Heart left ventricle (tissue), 16 donors: ENCODE results near the gene MRPL49. TPM values are rescaled to one million over a fixed set of nuclear protein-coding genes. Genes with fewer than 3 reads are reported as not detected.

Source experiments
- ATAC-seq, 4 donors: fragments of 200-7000 bp; cut with Tn5 transposase; one replicate each; pipeline ENCODE4 v1.9.1; 2020 to 2022; ENCODE audit warnings: moderate library complexity in 4 of 4, mild to moderate bottlenecking in 3 of 4, moderate number of reproducible peaks in 1 of 4
- DNase-seq, 5 donors: peaks; one replicate each; pipeline ENCODE4 v3.0.0-alpha.2; 2020
- H3K27ac ChIP-seq, 12 donors: fragments of 200-600 bp; sonication (generic) in 4 of 12; one replicate each; pipeline versions ENCODE4 v1.5.0 to v1.8.0; 2016 to 2022; ENCODE audit warnings: mild to moderate bottlenecking in 2 of 12
- H3K27me3 ChIP-seq, 9 donors: fragments of 200-600 bp; sonication (generic) in 2 of 9; one replicate each; pipeline versions ENCODE4 v1.5.1 to v1.8.0; 2016 to 2022; ENCODE audit warnings: mild to moderate bottlenecking in 3 of 9
- H3K36me3 ChIP-seq, 9 donors: fragments of 200-600 bp; sonication (generic) in 2 of 9; one replicate each; pipeline versions ENCODE4 v1.5.0 to v1.8.0; 2018 to 2022; ENCODE audit warnings: mild to moderate bottlenecking in 2 of 9
- H3K4me1 ChIP-seq, 12 donors: fragments of 200-600 bp; sonication (generic) in 4 of 12; one replicate each; pipeline versions ENCODE4 v1.5.0 to v1.8.0; 2016 to 2022; ENCODE audit warnings: mild to moderate bottlenecking in 3 of 12
- H3K4me3 ChIP-seq, 12 donors: fragments of 200-600 bp; sonication (generic) in 4 of 12; one replicate each; pipeline versions ENCODE4 v1.5.0 to v1.8.0; 2017 to 2022; ENCODE audit warnings: mild to moderate bottlenecking in 9 of 12, moderate library complexity in 4 of 12
- H3K9me3 ChIP-seq, 12 donors: fragments of 200-600 bp; sonication (generic) in 4 of 12; one replicate each; pipeline versions ENCODE4 v1.5.0 to v1.8.0; 2016 to 2022; ENCODE audit warnings: mild to moderate bottlenecking in 1 of 12
- POLR2A ChIP-seq, 2 donors: fragments of 450-650 bp; IDR thresholded peaks; one replicate each; pipeline ENCODE4 v1.6.1; 2017; ENCODE audit warnings: antibody characterized with exemption in 2 of 2, mild to moderate bottlenecking in 2 of 2, moderate library complexity in 2 of 2
- WGBS, 4 donors: extraction: QIAGEN DNeasy Blood & Tissue Kit in 2 of 4; methylation state at CpG; one replicate each; pipeline versions ENCODE4 v1.1.5 to v1.1.7; 2013 to 2018; 5-methylcytosine and 5-hydroxymethylcytosine counted together
- intact Hi-C, 10 donors: fragments of 100-400 bp; cut with DNase I; formaldehyde crosslinking; loops; one replicate each; pipeline versions ENCODE4 v1.11.1 to v1.14.2; 2022
- polyA plus RNA-seq, 2 donors: library from polyadenylated mRNA; stranded (reverse); fragments of 200-250 nt; gene quantifications; one replicate each; pipeline ENCODE4 v1.2.3, GENCODE V29; 2013
- total RNA-seq, 9 donors: library from RNA; depleted of rRNA in 2 of 9; stranded (reverse); fragments of >200 nt in 2 of 9; fragmentation: NEBNext Ultra II Directional in 3 of 9; extraction: Animal tissue kit (Norgen Biotek cat#: 25700) in 3 of 9; gene quantifications; one replicate each; pipeline versions ENCODE4 v1.1.0 to v1.2.4, GENCODE V29; 2016 to 2023
- TF ChIP-seq, protein P1 (sequence below), 12 donors: fragments of 200-600 bp; sonication (generic) in 4 of 12; IDR thresholded peaks; one replicate each; pipeline versions ENCODE4 v1.5.0 to v1.8.0; 2018 to 2022; ENCODE audit warnings: antibody characterized with exemption in 12 of 12, mild to moderate bottlenecking in 5 of 12
- donor health status: ischemic (EF 13 %, LVEDD 7.1; RV severe dilation, severe dysfunction).
- donor health status: healthy with polysubstance abuse.
- donor health status: DM: no; HTN: yes; CAD: no.
- donor health status: DM: no; HTN: no; CAD: no.
- donor health status: ischemic (EF 25% LVEDD 6.9; RV normal size, moderate dysfunction).
- donor health status: ischemic (EF 25% LVEDD 5.7; RV mildly dilated, moderate dysfunction).
- donor health status: healthy.
- donor health status: DM: yes; HTN: yes; CAD: no.
- donor health status: ischemic (EF 35%, LVEDD 5.7; RV mildly dilated, moderate dysfunction).
- donor health status: nonischemic (EF 11% LVEDD 7.7; RV severe dilation, severe dysfunction).
- donor health status: DM: yes; HTN: yes; CAD: no.
- donor health status: PGD.
- donor health status: ischemic (EF 29% LVEDD 5.4; RV normal size, mild dysfunction).
- donor health status: nonischemic (EF 23%, LVEDD 6.1; RV moderate dilation, normal function).

MRPL49 gene
- total and polyA plus RNA-seq, 11 donors = 13.7 to 66.6 (median 42.1) TPM

DNA sequence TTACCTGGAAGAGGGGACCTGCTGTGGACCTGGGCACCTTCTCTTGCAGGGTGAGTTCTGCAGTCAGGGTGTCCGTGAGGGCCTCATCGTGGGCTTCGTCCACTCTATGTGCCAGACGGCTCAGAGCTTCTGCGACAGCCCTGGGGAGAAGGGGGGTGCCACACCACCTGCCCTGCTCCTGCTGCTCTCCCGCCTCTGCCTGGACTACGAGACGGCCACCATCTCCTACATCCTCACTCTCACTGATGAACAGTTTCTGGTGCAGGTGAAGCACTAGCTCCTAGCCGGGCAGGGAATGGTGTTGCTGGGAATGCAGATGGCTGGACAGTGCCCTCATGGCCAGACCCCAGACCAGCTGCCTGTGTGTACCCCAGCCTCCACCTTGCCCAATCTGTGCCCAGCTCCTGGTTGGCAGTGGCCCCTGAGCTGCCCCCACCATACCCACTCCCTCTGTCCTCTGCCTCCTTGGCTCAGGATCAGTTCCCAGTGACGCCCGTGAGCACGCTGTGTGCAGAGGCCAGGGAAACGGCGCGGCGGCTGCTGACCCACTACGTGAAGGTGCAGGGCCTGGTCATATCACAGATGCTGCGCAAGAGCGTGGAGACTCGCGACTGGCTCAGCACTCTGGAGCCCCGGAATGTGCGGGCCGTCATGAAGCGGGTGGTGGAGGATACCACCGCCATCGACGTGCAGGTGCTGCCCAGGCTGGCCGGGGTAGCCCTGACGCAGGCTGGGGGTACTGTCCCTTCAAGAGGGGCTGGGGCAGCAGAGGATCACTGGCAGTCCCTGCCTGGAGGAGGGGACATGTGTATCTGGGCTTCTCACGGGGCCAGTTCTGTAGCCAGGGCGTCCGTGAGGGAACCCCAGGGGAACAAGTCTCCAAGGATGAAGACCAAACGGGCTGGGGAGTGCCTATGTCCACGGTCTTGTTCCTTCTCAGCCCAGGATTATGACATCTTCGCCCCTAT lies 12.6 kb upstream of the MRPL49 start:
- 83 to 89% (median 86%) methylated on average over 22 to 36 of the region's 36 CpGs for WGBS, 4 donors
- H3K4me1 ChIP-seq = peaks cover 0 to 55% (median 36%) of the 10 kb centered on the region in 12 donors
- peaks cover 0 to 38% (median 28%) of the 10 kb centered on the region in 9 donors for H3K36me3 ChIP-seq
- ATAC-seq (no peak), DNase-seq (peak in 1 of 5 donors; percentile 14)
- no peak overlapping the region for H3K4me3 ChIP-seq
- no peak for TF ChIP-seq POLR2A (IDR thresholded peaks at IDR 0.05)
- TF ChIP-seq, protein P1, sequence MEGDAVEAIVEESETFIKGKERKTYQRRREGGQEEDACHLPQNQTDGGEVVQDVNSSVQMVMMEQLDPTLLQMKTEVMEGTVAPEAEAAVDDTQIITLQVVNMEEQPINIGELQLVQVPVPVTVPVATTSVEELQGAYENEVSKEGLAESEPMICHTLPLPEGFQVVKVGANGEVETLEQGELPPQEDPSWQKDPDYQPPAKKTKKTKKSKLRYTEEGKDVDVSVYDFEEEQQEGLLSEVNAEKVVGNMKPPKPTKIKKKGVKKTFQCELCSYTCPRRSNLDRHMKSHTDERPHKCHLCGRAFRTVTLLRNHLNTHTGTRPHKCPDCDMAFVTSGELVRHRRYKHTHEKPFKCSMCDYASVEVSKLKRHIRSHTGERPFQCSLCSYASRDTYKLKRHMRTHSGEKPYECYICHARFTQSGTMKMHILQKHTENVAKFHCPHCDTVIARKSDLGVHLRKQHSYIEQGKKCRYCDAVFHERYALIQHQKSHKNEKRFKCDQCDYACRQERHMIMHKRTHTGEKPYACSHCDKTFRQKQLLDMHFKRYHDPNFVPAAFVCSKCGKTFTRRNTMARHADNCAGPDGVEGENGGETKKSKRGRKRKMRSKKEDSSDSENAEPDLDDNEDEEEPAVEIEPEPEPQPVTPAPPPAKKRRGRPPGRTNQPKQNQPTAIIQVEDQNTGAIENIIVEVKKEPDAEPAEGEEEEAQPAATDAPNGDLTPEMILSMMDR (IDR thresholded peaks at IDR 0.05) = no peak
- intact Hi-C loops = loop anchor here in 9 of 10 donors (2.0 to 10.0 kb wide), 12 partner anchors 69 to 418 kb away; partner anchors contain the start of genes CAPN1 (in 5 of the 9), ARL2 (in 2 of the 9), CDC42BPG (in 2 of the 9) and ATG2A (in 1 of the 9)
- no peak overlapping the region for H3K27ac ChIP-seq
- H3K9me3 ChIP-seq = no peaks in the 10 kb centered on the region
- H3K27me3 ChIP-seq = peaks cover 0 to 5% (median 0%) of the 10 kb centered on the region in 9 donors

DNA sequence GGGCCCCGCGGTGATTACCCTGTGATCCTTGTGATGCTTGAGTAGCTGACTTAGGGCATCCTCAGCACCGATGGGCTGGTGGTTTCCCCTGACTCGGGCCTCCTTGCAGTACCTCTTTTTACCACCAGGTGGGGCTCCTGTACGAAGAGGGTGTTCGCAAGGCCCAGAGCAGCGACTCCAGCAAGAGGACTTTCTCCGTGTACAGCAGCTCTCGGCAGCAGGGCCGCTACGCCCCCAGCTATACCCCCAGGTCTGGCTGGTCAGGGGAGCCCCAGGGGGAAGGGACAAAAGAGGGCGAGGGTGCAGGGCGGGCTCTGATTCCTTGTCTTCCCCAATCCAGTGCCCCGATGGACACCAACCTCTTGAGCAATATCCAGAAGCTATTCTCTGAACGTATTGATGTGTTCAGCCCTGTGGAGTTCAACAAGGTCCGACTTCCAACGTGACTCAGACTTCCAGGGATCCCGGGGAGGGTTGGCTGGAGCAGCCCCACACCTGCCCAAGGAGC lies 11.7 kb upstream of the MRPL49 start:
- Histone ChIP-seq H3K9me3 (no peaks in the 10 kb centered on the region), H3K27ac (peak overlapping the region in 10 of 12 donors; percentile 31 to 86 (median 66)), H3K27me3 (peaks cover 0 to 5% (median 0%) of the 10 kb centered on the region in 9 donors), H3K36me3 (peaks cover 0 to 34% (median 28%) of the 10 kb centered on the region in 9 donors), H3K4me1 (peaks cover 0 to 50% (median 33%) of the 10 kb centered on the region in 12 donors), H3K4me3 (peak overlapping the region in 1 of 12 donors; percentile 66)
- intact Hi-C loops = loop anchor here in 9 of 10 donors (2.0 to 10.0 kb wide), 11 partner anchors 70 to 417 kb away; partner anchors contain the start of genes CAPN1 (in 5 of the 9), ARL2 (in 2 of the 9), CDC42BPG (in 2 of the 9) and DPF2 (in 1 of the 9)
- ATAC-seq (peak; percentile 29 to 62 (median 40)), DNase-seq (peak; percentile 82 to 90 (median 86))
- TF ChIP-seq, protein P1 (IDR thresholded peaks at IDR 0.05) = peak; percentile 96 to 99 (median 98)
- TF ChIP-seq POLR2A (IDR thresholded peaks at IDR 0.05) = no peak
- 12 to 16% (median 13%) methylated on average over 9 to 18 of the region's 18 CpGs for WGBS, 4 donors

DNA sequence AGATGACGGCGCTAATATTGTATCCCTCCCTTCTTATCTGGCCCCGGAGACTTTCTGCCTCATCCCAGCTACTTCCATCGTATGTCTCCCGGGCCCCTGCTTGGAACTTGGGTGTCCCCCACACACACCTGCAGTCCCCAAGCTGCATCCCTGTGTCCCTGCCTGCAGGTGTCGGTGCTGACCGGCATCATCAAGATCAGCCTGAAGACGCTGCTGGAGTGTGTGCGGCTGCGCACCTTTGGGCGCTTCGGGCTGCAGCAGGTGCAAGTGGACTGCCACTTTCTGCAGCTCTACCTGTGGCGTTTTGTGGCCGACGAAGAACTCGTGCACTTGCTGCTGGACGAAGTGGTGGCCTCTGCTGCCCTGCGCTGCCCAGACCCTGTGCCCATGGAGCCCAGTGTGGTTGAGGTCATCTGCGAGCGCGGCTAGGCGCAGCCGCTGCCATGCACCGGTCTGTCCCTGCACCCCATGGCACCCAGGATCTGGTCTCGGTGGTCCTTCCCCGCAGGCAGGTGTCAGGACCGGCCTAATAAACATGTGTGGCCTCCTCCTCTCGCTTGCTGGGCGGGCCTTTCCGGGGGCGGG lies 10.9 kb upstream of the MRPL49 start:
- Histone ChIP-seq H3K4me3 (peak overlapping the region in 10 of 12 donors; percentile 23 to 90 (median 61)), H3K27me3 (peaks cover 0 to 5% (median 0%) of the 10 kb centered on the region in 9 donors), H3K4me1 (peaks cover 0 to 56% (median 37%) of the 10 kb centered on the region in 12 donors), H3K9me3 (no peaks in the 10 kb centered on the region), H3K36me3 (peaks cover 0 to 37% (median 29%) of the 10 kb centered on the region in 9 donors), H3K27ac (peak overlapping the region in 7 of 12 donors; percentile 27 to 86 (median 79))
- ATAC-seq = no peak
- DNase-seq = peak in 1 of 5 donors; percentile 33
- intact Hi-C loops = loop anchor here in 9 of 10 donors (2.0 to 10.0 kb wide), 11 partner anchors 70 to 416 kb away; partner anchors contain the start of genes CAPN1 (in 5 of the 9), ARL2 (in 2 of the 9), CDC42BPG (in 2 of the 9) and DPF2 (in 1 of the 9)
- 62 to 74% (median 63%) methylated on average over 24 to 31 of the region's 31 CpGs for WGBS, 4 donors
- no peak for TF ChIP-seq POLR2A (IDR thresholded peaks at IDR 0.05)
- TF ChIP-seq, protein P1 (IDR thresholded peaks at IDR 0.05) = no peak
